GM12878 (cell line): ENCODE data around the gene SERPINB6. TPM values are rescaled to one million over a fixed set of nuclear protein-coding genes. Genes with fewer than 3 reads are reported as not detected.

Source experiments
- ATF7 ChIP-seq: fragments of 450-650 bp; IDR thresholded peaks from 2 replicates; pipeline ENCODE4 v1.6.1; 2016; ENCODE audit warnings: low read depth, mild to moderate bottlenecking
- BHLHE40 ChIP-seq, 2 experiments: fragments of 450-650 bp in 1 of 2; IDR thresholded peaks; 2 replicates each; pipeline ENCODE4 v1.6.1; 2011 to 2017; ENCODE audit warnings: low read depth in 2 of 2, borderline replicate concordance in 1 of 2, improper control_type of control experiment in 1 of 2, low read length in 1 of 2, mild to moderate bottlenecking in 1 of 2
- CEBPB ChIP-seq, 2 experiments: fragments of 150-350 bp in 1 of 2; IDR thresholded peaks; 2 replicates each; pipeline ENCODE4 v1.6.1; 2012 to 2014; ENCODE audit warnings: low read depth in 2 of 2, low read length in 2 of 2, borderline replicate concordance in 1 of 2, inconsistent platforms in 1 of 2
- CREM ChIP-seq: IDR thresholded peaks from 2 replicates; pipeline ENCODE4 v1.6.1; 2014; ENCODE audit warnings: antibody characterized with exemption, low read depth
- DPF2 ChIP-seq: fragments of 450-650 bp; IDR thresholded peaks from 2 replicates; pipeline ENCODE4 v1.6.1; 2017; ENCODE audit warnings: mild to moderate bottlenecking
- GATAD2B ChIP-seq: fragments of 450-650 bp; conservative IDR thresholded peaks from 2 replicates; pipeline ENCODE4 v1.6.1; 2017; ENCODE audit warnings: low read depth, mild to moderate bottlenecking, moderate library complexity
- IRF4 ChIP-seq: IDR thresholded peaks from 2 replicates; pipeline ENCODE4 v1.6.1; 2011; ENCODE audit warnings: low read depth, low read length
- KLF5 ChIP-seq: fragments of 450-650 bp; IDR thresholded peaks from 2 replicates; pipeline ENCODE4 v1.6.1; 2014; ENCODE audit warnings: mild to moderate bottlenecking; ENCODE audit not compliant: partially characterized antibody
- NBN ChIP-seq: fragments of 450-650 bp; IDR thresholded peaks from 2 replicates; pipeline ENCODE4 v1.6.1; 2016
- PAX8 ChIP-seq: fragments of 450-650 bp; IDR thresholded peaks from 2 replicates; pipeline ENCODE4 v1.6.1; 2017; ENCODE audit warnings: mild to moderate bottlenecking, moderate library complexity
- PKNOX1 ChIP-seq: fragments of 450-650 bp; IDR thresholded peaks from 2 replicates; pipeline ENCODE4 v1.6.1; 2016; ENCODE audit warnings: mild to moderate bottlenecking
- POU2F2 ChIP-seq: IDR thresholded peaks from 3 replicates; pipeline ENCODE4 v1.6.1; 2011; ENCODE audit warnings: low read depth, mild to moderate bottlenecking, low read length, borderline replicate concordance
- RBBP5 ChIP-seq: fragments of 200-600 bp; sonication (generic); conservative IDR thresholded peaks from 2 replicates; pipeline ENCODE4 v1.6.1; 2016
- SKIL ChIP-seq: fragments of 450-650 bp; IDR thresholded peaks from 2 replicates; pipeline ENCODE4 v1.6.1; 2017; ENCODE audit warnings: mild to moderate bottlenecking, low read depth, inconsistent platforms; ENCODE audit not compliant: poor library complexity, severe bottlenecking
- STAT1 ChIP-seq: fragments of 450-650 bp; conservative IDR thresholded peaks from 2 replicates; pipeline ENCODE4 v1.6.1; 2014; ENCODE audit warnings: antibody characterized with exemption, mild to moderate bottlenecking
- SUPT20H ChIP-seq: IDR thresholded peaks from 2 replicates; pipeline ENCODE4 v1.6.1; 2011; ENCODE audit warnings: low read depth, mild to moderate bottlenecking, low read length, moderate library complexity, borderline replicate concordance; ENCODE audit not compliant: control insufficient read depth
- TCF12 ChIP-seq: IDR thresholded peaks from 2 replicates; pipeline ENCODE4 v1.6.1; 2011; ENCODE audit warnings: low read depth, mild to moderate bottlenecking, low read length
- YY1 ChIP-seq: IDR thresholded peaks from 2 replicates; pipeline ENCODE4 v1.6.1; 2011; ENCODE audit warnings: low read depth, mild to moderate bottlenecking, low read length
- ZNF24 ChIP-seq: fragments of 450-650 bp; IDR thresholded peaks from 2 replicates; pipeline ENCODE4 v1.6.1; 2017; ENCODE audit warnings: antibody characterized with exemption, mild to moderate bottlenecking
- ZNF592 ChIP-seq: fragments of 450-650 bp; IDR thresholded peaks from 2 replicates; pipeline ENCODE4 v1.6.1; 2017; ENCODE audit warnings: mild to moderate bottlenecking, moderate library complexity
- ZSCAN29 ChIP-seq: fragments of 450-650 bp; IDR thresholded peaks from 2 replicates; pipeline ENCODE4 v1.6.1; 2017; ENCODE audit warnings: mild to moderate bottlenecking, moderate library complexity
- polyA plus RNA-seq, 11 experiments: library from polyadenylated mRNA; depleted of rRNA in 4 of 11; unstranded in 6 of 11; stranded (reverse) in 5 of 11; fragments of >200 nt; fragmentation: Nextera tagmentation in 4 of 11; fragmentation: Illumina TruSeq in 1 of 11; extraction: Ambion mirVana in 4 of 11; extraction: Trizol in 1 of 11; gene quantifications; 1 replicate in 1 of 11; 2 replicates in 10 of 11; pipeline versions ENCODE4 v1.2.1 to v1.2.3, GENCODE V29; 2011 to 2016; ENCODE audit warnings: inconsistent platforms in 2 of 11, missing spikeins in 2 of 11, low read depth in 1 of 11
- total RNA-seq, 4 experiments: library from RNA; depleted of rRNA in 3 of 4; stranded (reverse); fragments of >200 nt in 3 of 4; fragmentation: Illumina TruSeq in 1 of 4; extraction: Trizol in 1 of 4; gene quantifications; 2 replicates each; pipeline versions ENCODE4 v1.2.1 to v1.2.3, GENCODE V29; 2013 to 2021

The SERPINB6 gene
- total and polyA plus RNA-seq, 10 of the 15 experiments (the other 5 are each of a cell fraction or from before 2014, with no cell fraction given) = 0.37 to 2.2 (median 0.68) TPM; not detected in 1

GRCh38 chr6:2931970-2932748 lies 39.2 kb downstream of the SERPINB6 start (continued):
- TF ChIP-seq ZNF592 (0 out of 2 replicates have a peak, but pooled peaks have one; percentile 34), TCF12 (peak; percentile 82; the same call in 1 of the 2 replicates), ATF7 (no peak), ZSCAN29 (no peak), DPF2 (0 out of 2 replicates have a peak, but pooled peaks have one; percentile 14), SKIL (no peak), CEBPB (IDR thresholded peaks at IDR 0.05; ENCODE audit: borderline replicate concordance in 1 of 2, low read depth in 2 of 2, low read length in 2 of 2) (no peak), RBBP5 (no peak), ZNF24 (0 out of 2 replicates have a peak, but pooled peaks have one; percentile 14), NBN (0 out of 2 replicates have a peak, but pooled peaks have one; percentile 51), YY1 (peak; percentile 68), CREM (peak; percentile 36; the same call in 1 of the 2 replicates), IRF4 (peak; percentile 75), POU2F2 (0 out of 3 replicates have a peak, but pooled peaks have one; percentile 48), STAT1 (0 out of 2 replicates have a peak, but pooled peaks have one; percentile 45), KLF5 (no peak), SUPT20H (no peak), PKNOX1 (peak; percentile 47; the same call in 1 of the 2 replicates), PAX8 (no peak), BHLHE40 (IDR thresholded peaks at IDR 0.05; ENCODE audit: borderline replicate concordance in 1 of 2, low read depth in 2 of 2, low read length in 1 of 2) (0 out of 4 replicates have a peak, but pooled peaks of 1 of the 2 experiments have one; percentile 43), GATAD2B (0 out of 2 replicates have a peak, but pooled peaks have one; percentile 44)
